C4-2B (cell line): ENCODE data around the gene TMEM8B.

Experiments used
- ZFX ChIP-seq: fragments of 450-650 bp; IDR thresholded peaks from 2 replicates; pipeline ENCODE4 v1.6.1; 2017
- TF ChIP-seq, protein P1 (sequence below): fragments of 450-650 bp; conservative IDR thresholded peaks from 2 replicates; pipeline ENCODE4 v1.5.1; 2017; ENCODE audit warnings: mild to moderate bottlenecking

DNA sequence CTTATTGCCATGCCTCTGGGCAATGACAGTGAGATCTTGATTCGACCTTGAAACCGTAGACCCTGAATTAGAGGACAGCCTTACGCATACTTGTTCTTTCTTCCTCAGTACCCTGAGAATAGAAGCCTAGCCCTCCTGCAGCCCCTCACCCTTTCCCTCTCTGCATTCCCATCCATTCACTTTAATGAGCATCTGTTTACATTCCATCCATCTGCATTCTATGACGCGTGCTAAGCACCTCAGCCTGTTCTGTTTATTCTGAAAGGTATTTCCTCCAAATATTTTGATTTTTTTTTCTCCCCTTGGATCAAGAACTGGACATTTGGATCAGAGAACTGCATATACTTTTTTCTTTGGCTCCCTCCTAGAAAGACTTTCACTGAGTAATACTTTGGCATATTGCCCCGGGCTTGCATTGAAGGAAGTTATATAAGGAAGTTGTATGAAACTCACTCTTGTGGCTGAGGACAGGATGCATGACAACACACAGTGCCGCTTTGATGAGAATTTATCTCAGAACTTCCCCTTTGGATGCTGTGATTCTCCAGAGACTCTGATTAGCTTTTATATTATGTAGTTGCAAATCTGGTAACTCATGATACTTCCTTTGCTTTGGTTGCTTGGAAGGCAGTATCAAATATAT, 15.7 kb downstream of the TMEM8B start:
- TF ChIP-seq, protein P1, sequence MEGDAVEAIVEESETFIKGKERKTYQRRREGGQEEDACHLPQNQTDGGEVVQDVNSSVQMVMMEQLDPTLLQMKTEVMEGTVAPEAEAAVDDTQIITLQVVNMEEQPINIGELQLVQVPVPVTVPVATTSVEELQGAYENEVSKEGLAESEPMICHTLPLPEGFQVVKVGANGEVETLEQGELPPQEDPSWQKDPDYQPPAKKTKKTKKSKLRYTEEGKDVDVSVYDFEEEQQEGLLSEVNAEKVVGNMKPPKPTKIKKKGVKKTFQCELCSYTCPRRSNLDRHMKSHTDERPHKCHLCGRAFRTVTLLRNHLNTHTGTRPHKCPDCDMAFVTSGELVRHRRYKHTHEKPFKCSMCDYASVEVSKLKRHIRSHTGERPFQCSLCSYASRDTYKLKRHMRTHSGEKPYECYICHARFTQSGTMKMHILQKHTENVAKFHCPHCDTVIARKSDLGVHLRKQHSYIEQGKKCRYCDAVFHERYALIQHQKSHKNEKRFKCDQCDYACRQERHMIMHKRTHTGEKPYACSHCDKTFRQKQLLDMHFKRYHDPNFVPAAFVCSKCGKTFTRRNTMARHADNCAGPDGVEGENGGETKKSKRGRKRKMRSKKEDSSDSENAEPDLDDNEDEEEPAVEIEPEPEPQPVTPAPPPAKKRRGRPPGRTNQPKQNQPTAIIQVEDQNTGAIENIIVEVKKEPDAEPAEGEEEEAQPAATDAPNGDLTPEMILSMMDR: no peak
- TF ChIP-seq ZFX: no peak
